WI38 (cell line): ENCODE results near the gene MIB1.

Experiments used
- H3K4me3 ChIP-seq: 2 replicates; pipeline ENCODE4 v1.5.1; 2011; ENCODE audit warnings: low read depth, mild to moderate bottlenecking, control low read depth, low read length
- CTCF ChIP-seq: IDR thresholded peaks from 2 replicates; pipeline ENCODE4 v1.5.1; 2012; ENCODE audit warnings: low read depth, mild to moderate bottlenecking, control low read depth, low read length

MIB1 gene

GRCh38 chr18:21841570-21841969, 101.0 kb downstream of the MIB1 start:
- TF ChIP-seq CTCF = no peak

GRCh38 chr18:21843341-21843740, 102.7 kb downstream of the MIB1 start:
- TF ChIP-seq CTCF = no peak
- no peak overlapping the region for H3K4me3 ChIP-seq

More at GRCh38 chr18:21841570-21841969, 101.0 kb downstream of the MIB1 start:
- H3K4me3 ChIP-seq = no peak overlapping the region

GRCh38 chr18:21851327-21851961, 110.9 kb downstream of the MIB1 start:
- TF ChIP-seq CTCF = no peak

GRCh38 chr18:21853016-21853415, 112.4 kb downstream of the MIB1 start:
- no peak for TF ChIP-seq CTCF
- no peak overlapping the region for H3K4me3 ChIP-seq

More at GRCh38 chr18:21851327-21851961, 110.9 kb downstream of the MIB1 start:
- no peak overlapping the region for H3K4me3 ChIP-seq

- TF ChIP-seq CTCF = no peak
These were observed 113.4 kb downstream of the MIB1 start for GRCh38 chr18:21853775-21854552.

GRCh38 chr18:21855432-21855831, 114.8 kb downstream of the MIB1 start:
- no peak overlapping the region for H3K4me3 ChIP-seq
- TF ChIP-seq CTCF = no peak

More at GRCh38 chr18:21853775-21854552, 113.4 kb downstream of the MIB1 start:
- no peak overlapping the region for H3K4me3 ChIP-seq

GRCh38 chr18:21857871-21858270, 117.3 kb downstream of the MIB1 start:
- no peak for TF ChIP-seq CTCF
- no peak overlapping the region for H3K4me3 ChIP-seq
